ENCODE results near the gene INTS1. TPM values are rescaled to one million over a fixed set of nuclear protein-coding genes. Genes with fewer than 3 reads are reported as not detected.

INTS1 gene, protein sequence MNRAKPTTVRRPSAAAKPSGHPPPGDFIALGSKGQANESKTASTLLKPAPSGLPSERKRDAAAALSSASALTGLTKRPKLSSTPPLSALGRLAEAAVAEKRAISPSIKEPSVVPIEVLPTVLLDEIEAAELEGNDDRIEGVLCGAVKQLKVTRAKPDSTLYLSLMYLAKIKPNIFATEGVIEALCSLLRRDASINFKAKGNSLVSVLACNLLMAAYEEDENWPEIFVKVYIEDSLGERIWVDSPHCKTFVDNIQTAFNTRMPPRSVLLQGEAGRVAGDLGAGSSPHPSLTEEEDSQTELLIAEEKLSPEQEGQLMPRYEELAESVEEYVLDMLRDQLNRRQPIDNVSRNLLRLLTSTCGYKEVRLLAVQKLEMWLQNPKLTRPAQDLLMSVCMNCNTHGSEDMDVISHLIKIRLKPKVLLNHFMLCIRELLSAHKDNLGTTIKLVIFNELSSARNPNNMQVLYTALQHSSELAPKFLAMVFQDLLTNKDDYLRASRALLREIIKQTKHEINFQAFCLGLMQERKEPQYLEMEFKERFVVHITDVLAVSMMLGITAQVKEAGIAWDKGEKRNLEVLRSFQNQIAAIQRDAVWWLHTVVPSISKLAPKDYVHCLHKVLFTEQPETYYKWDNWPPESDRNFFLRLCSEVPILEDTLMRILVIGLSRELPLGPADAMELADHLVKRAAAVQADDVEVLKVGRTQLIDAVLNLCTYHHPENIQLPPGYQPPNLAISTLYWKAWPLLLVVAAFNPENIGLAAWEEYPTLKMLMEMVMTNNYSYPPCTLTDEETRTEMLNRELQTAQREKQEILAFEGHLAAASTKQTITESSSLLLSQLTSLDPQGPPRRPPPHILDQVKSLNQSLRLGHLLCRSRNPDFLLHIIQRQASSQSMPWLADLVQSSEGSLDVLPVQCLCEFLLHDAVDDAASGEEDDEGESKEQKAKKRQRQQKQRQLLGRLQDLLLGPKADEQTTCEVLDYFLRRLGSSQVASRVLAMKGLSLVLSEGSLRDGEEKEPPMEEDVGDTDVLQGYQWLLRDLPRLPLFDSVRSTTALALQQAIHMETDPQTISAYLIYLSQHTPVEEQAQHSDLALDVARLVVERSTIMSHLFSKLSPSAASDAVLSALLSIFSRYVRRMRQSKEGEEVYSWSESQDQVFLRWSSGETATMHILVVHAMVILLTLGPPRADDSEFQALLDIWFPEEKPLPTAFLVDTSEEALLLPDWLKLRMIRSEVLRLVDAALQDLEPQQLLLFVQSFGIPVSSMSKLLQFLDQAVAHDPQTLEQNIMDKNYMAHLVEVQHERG (N-terminal part only)
- 71.8 and 78.7 TPM in 2 replicates for total RNA-seq (2014; rRNA removed; shearing (Covaris generic))

DNA sequence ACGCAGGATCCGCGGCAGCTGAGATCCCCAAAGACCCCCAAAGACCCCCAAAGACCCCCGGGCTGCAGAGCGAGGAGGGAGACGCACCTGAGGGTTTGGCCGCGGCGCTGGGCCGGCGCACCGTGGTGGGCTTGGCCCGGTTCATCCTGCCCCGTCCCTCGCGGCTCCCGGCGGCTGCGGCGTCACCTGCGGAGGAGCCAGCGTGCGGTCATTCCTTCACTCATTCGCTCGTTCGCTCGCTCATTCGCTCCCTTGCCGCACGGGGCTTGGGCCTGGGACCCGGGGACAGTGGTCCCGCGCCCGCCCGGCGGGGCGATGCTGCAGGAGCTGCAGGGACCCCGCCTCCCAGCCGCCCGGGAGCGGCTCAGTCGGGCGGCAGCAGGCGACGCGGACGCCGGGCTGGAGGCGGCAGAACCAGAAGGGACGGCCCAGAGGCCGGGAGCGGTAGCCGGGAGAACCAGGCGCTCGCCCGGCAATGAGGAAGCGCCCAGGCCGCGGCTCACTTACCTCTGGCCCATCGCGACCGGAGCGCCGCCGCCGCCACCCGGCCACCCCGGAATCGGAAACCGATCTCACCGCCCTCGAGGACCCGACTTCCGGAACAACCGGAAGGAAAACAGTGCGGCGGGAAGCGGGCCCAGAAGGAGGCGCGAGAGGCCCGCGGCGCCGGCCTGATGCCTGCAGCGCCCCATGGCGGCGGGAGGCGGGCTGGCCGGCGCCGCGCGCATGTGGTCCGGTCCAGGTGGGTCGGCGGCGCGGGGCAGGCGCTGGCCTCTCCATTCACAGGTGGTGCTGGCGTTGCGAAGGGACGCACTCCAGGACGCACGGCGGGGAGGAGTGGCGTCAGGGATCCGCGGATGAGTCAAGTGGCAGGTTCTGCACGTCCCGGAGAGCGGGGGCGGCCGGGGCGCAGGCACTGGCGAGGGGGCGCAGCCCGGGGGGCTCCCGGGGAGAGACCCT, at the start of gene INTS1:
Gene INTS1, minus strand, starts transcription at position 574 of the 960 bp plus-strand sequence. Its CDS starts 429 bp downstream, at position 145.
- H3K27me3 ChIP-seq (ENCODE audit: control insufficient read depth, insufficient read depth, low read length) = no peaks in the 10 kb centered on the region
- H3K4me3 ChIP-seq (ENCODE audit: insufficient read depth, low read depth, low read length) = peak within 1 kb of the TSS; percentile 93
- H3K36me3 ChIP-seq (replicated peaks; ENCODE audit: control insufficient read depth, insufficient read depth, low read length) = peaks cover 16% of the 10 kb centered on the region
- DNase-seq = peak; percentile 99

DNA sequence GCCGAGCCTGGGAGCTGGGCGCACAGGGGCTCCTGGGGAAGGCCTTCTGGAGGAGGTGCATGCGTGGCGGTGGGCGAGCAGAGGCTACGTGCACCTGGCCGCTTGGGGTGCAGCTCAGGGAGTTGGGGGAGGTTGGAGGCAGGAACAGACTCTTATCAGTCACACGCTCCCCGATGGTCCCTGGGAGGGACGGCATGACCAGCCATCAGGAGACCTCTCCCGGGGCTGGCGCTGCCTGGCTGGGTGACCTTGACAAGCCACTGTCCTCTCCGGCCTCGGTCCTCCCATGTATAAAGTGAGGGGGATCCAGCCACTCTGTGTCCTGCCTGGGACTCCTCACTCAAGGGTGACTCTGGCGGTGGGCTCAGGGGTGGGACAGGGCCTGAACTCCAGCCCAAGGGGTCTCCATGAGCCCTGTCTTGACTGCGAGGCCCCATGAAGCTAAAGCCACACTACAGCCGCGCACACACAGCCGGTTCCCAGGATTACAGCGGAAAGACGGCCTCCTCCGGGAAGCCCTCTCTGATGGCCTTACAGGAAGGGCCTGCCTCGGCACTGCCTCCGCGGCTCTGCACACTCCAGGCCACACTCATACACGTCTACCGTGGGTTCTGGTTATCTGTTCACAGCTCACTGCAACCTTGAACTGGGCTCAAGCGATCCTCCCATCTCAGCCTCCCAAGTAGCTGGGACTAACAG, 49.5 kb upstream of the INTS1 start:
- DNase-seq = no peak
- H3K36me3 ChIP-seq (replicated peaks; ENCODE audit: control insufficient read depth, insufficient read depth, low read length) = no peaks in the 10 kb centered on the region
- no peaks in the 10 kb centered on the region for H3K27me3 ChIP-seq (ENCODE audit: control insufficient read depth, insufficient read depth, low read length)
- H3K4me3 ChIP-seq (ENCODE audit: insufficient read depth, low read depth, low read length) = no peak overlapping the region

DNA sequence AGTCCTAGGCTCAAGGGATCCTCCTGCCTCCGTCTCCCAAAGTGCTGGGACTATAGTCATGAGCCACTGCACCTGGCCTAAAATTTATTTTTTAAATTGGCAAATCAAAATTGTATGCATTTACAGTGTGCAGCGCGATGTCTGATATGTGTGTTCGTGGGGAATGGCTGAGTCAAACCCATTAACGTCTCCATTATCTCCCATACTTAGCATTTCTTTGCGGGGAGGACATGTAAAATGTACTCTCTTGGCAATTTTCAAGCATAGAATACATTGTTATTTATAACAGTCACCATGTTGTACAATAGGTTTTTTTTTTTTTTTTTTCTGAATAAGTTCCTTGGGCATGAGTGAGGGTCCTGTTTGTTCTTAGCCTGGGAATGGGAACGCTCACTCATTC, 48.0 kb upstream of the INTS1 start:
- H3K27me3 ChIP-seq (ENCODE audit: control insufficient read depth, insufficient read depth, low read length) = no peaks in the 10 kb centered on the region
- H3K36me3 ChIP-seq (replicated peaks; ENCODE audit: control insufficient read depth, insufficient read depth, low read length) = no peaks in the 10 kb centered on the region
- H3K4me3 ChIP-seq (ENCODE audit: insufficient read depth, low read depth, low read length) = no peak overlapping the region
- no peak for DNase-seq

DNA sequence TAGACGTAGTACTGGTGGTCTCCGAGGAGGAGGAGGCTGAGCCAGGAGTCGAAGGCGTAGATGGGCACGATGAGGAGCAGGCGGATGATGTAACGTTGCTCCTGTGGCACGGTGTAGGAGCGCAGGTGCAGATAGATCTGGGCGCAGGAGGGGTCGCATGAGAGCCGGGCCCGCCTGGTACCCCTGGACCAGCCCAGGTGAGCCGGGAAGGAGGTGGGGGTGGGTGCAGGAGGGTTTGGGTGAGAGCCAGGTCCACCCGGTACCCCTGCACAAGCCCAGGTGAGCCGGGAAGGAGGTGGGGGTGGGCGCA, 46.6 kb upstream of the INTS1 start:
- DNase-seq = no peak
- Histone ChIP-seq H3K27me3 (ENCODE audit: control insufficient read depth, insufficient read depth, low read length) (no peaks in the 10 kb centered on the region), H3K4me3 (ENCODE audit: insufficient read depth, low read depth, low read length) (no peak overlapping the region), H3K36me3 (replicated peaks; ENCODE audit: control insufficient read depth, insufficient read depth, low read length) (no peaks in the 10 kb centered on the region)

DNA sequence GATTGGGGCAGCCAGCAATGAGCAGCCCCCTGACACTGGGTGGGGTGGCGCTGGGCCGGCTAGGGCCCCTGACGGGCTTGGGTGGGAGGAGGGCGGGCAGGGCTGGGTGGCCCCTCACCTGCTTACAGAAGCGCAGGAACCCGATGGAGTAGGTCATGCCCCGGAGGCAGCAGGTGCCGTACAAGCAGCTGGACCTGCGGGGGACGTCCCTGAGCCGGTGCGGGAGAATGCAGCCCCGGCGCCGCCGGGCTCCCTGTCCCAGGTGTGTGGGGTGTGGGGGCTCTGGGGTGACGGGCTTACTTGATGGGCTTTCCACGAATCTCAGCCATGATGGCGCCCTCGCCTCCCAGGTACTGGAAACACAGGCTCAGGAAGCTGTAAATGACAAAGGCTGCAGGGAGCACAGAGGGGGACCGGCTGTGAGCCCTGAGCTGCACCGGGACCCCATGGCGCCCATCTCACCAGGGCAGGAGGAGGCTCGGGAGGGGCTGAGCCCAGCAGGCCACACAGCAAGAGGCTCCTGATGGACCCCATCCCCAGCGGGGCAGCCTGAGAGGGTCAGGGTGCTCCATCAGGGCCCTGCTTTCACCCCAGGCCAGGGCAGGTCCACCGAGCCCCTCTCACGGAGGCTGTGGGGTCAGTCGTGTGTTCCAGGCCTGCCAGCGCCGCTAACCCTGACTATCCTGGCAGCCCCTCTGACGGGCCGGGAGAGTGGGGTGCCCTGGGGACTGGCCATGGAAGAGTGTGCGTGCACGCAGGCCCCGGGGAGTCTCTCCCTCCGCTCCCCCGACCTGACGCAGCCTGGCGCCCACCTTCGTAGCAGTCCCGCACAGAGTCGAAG, 46.0 kb upstream of the INTS1 start:
- Histone ChIP-seq H3K27me3 (ENCODE audit: control insufficient read depth, insufficient read depth, low read length) (no peaks in the 10 kb centered on the region), H3K36me3 (replicated peaks; ENCODE audit: control insufficient read depth, insufficient read depth, low read length) (no peaks in the 10 kb centered on the region), H3K4me3 (ENCODE audit: insufficient read depth, low read depth, low read length) (no peak overlapping the region)
- DNase-seq = no peak

DNA sequence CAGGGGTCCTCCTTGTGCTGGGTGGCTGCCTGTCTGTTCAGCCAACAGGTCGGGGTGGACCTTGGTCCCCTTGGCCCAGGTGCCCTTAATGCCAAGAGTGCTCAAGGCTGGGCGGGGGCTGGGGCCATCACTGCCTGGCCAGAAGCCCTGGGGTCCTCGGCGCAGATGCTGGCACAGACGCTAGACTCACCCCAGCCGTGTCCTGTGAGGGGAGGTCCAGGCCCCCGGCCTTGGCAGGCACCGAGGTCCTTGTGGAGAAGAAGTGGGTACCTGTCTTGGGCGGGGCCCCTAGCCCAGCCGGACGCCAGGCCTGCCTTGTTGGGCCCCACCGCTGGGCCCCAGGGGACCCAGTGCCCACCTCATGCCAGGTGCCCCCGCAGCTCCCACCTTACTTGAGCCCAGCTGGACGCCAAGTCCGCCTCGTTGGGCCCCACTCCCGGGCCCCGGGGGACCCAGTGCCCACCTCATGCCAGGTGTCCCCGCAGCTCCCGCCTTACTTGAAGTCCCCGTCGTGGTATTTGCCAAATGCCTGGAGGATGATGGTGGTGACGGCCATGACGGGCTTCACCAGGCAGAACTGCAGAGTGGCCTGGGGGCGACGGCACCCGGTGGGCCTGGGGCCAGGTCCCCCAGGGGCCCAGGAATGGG, 45.3 kb upstream of the INTS1 start:
- H3K27me3 ChIP-seq (ENCODE audit: control insufficient read depth, insufficient read depth, low read length) = no peaks in the 10 kb centered on the region
- DNase-seq = no peak
- no peak overlapping the region for H3K4me3 ChIP-seq (ENCODE audit: insufficient read depth, low read depth, low read length)
- no peaks in the 10 kb centered on the region for H3K36me3 ChIP-seq (replicated peaks; ENCODE audit: control insufficient read depth, insufficient read depth, low read length)

DNA sequence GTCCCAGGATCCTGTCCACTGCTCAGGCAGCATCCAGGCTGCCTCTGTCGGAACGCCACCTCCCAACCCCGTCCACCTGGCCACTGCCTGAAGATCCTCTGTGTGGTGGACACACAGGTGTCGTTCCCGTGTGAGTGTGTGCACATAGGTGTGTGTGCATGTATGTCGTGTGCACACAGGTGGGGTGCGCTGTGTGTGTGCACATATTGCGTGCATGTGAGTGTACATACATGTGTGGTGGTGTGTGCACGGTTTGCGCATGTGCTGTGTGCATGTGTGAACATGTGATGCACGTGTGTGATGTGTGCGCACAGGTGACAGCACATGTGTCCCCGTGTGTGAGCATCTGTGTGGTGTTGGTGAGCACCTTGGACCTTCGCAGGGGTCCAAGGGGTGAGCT, 44.8 kb upstream of the INTS1 start:
- Histone ChIP-seq H3K36me3 (replicated peaks; ENCODE audit: control insufficient read depth, insufficient read depth, low read length) (no peaks in the 10 kb centered on the region), H3K27me3 (ENCODE audit: control insufficient read depth, insufficient read depth, low read length) (no peaks in the 10 kb centered on the region), H3K4me3 (ENCODE audit: insufficient read depth, low read depth, low read length) (no peak overlapping the region)
- no peak for DNase-seq

DNA sequence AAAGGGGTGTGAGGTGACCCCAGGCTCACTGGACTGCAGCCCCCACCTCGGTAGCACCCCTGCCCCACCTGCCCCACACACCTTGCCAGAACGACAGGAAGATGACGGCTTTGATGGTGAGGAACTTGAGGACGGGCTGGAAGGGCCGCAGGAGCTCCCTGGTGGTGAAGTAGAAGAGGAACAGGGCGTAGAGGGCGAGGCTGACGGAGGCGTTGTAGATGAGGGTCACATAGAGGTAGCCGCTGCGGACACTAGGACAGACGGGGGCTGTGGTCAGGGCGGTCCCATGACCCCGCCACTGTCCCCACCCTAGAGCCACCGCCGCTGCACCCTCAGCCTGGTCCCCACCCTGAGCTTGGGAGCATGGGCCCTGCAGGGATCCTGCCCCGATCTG, 44.2 kb upstream of the INTS1 start:
- no peak for DNase-seq
- no peaks in the 10 kb centered on the region for H3K27me3 ChIP-seq (ENCODE audit: control insufficient read depth, insufficient read depth, low read length)
- H3K36me3 ChIP-seq (replicated peaks; ENCODE audit: control insufficient read depth, insufficient read depth, low read length) = no peaks in the 10 kb centered on the region
- H3K4me3 ChIP-seq (ENCODE audit: insufficient read depth, low read depth, low read length) = no peak overlapping the region

DNA sequence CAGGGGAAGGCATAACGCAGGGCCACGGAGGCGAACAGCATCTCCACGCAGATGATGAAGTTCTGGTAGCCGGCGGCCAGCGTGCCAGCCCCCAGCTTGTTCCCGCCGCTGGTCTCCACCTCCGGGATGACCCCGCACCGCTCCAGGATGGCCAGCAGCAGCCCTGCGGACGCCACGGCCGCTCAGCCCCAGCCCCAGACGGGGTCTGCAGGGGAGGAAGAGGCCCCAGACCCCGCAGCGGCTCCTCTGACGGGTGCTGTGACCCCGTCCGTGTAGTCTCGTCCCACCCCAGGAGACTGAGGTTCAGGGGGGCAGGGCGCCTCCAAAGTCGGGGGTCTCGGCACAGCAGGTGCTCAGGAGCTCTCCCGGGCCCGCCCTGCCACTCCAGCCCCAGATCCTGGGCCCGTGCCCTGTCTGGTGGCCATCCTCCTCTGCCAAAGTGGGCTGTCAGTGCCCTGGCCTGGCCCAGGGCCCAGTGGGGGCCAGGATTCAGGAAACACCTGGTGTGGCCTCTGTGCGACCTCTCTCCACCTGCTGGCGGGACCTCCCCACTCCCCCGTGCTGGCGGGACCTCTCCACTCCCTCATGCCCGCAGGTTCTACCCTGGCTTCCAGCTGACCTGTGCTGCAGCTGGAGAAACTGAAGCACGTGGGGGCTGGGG, 43.7 kb upstream of the INTS1 start:
- Histone ChIP-seq H3K27me3 (ENCODE audit: control insufficient read depth, insufficient read depth, low read length) (no peaks in the 10 kb centered on the region), H3K4me3 (ENCODE audit: insufficient read depth, low read depth, low read length) (no peak overlapping the region), H3K36me3 (replicated peaks; ENCODE audit: control insufficient read depth, insufficient read depth, low read length) (no peaks in the 10 kb centered on the region)
- no peak for DNase-seq

DNA sequence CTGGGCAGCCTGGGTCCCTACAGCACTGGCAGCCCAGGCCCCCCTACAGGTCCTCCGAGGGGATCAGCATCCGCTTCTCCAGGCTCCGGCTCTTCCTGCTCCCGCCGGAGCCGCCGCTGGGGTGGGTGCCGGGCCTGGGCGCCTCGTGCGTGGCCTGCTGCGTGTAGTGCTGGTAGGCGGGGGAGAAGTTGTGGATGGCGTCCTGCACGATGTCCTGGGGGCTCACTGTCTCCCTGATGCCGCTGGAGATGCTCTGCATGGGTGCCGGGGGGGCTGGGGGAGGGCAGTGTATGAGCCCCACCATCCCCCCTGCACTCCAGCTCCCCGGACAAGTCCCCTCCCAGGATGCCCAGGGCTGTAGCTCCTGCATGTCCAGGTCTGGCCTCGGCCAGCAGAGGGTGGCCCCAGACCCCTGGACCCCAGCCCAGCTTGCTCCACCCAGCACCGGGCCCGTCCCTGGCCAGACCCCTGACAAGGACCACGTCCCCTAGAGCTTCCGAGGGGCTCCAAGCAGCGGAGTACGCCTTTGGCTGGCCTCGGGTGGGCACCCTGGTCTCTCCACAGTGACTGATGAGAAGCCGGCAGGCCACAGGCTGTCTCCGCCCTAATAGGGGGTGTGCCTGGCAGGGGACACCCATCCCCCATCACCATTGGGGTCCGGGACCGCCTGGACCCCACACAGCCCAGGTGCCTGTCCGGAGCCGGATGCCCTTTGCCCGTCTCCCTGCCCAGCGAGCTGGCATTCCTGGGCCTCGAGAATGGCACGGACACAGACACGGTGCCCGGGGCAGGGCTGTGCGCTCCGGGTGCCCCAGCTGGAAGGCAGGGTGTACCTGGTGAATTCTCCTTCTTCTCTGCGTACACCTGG, 43.0 kb upstream of the INTS1 start:
- DNase-seq = no peak
- no peak overlapping the region for H3K4me3 ChIP-seq (ENCODE audit: insufficient read depth, low read depth, low read length)
- no peaks in the 10 kb centered on the region for H3K27me3 ChIP-seq (ENCODE audit: control insufficient read depth, insufficient read depth, low read length)
- H3K36me3 ChIP-seq (replicated peaks; ENCODE audit: control insufficient read depth, insufficient read depth, low read length) = no peaks in the 10 kb centered on the region; the same call in 1 of the 2 replicates

DNA sequence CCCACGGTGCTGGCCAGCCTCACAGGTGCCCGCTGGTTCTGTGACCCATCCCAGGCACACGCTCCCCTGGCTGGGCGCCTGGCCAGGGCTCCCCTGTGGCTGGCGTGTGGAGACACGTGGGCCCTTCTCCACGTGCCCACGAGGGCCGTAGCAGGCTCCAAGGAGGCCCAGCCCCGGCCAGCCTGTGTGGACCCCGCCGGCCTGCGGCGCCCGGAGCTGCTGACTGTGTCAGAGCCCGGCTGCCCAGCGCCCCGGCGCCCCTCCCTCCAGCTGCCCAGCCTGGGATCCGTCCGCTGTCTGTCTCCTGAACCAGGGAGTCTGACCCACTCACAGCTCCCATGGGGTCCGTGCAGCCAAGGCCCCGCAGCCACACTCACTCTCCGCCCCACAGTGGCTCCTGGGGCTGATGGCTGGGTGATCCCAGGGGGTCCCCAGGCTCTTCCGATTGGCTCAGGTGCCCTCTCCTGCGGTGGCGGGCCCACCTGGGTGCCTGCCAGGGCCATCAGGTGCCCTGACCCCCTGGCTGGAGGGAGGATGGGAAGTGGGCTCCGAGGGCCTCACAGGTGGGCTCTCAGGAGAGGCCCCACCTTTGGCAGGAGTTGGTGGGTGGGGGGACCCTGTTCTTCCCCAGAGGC, 42.2 kb upstream of the INTS1 start:
- Histone ChIP-seq H3K36me3 (replicated peaks; ENCODE audit: control insufficient read depth, insufficient read depth, low read length) (no peaks in the 10 kb centered on the region; the same call in 1 of the 2 replicates), H3K4me3 (ENCODE audit: insufficient read depth, low read depth, low read length) (no peak overlapping the region), H3K27me3 (ENCODE audit: control insufficient read depth, insufficient read depth, low read length) (no peaks in the 10 kb centered on the region)
- DNase-seq = no peak

All from H7 (cell line).